GOT3 (cell line): ENCODE data around the gene FAM83C.

Experiments used
- DNase-seq: peaks from one replicate; lab custom pipeline; 2025; ENCODE audit warnings: mixed read lengths; lab: John Stamatoyannopoulos, UW

Gene FAM83C

DNA sequence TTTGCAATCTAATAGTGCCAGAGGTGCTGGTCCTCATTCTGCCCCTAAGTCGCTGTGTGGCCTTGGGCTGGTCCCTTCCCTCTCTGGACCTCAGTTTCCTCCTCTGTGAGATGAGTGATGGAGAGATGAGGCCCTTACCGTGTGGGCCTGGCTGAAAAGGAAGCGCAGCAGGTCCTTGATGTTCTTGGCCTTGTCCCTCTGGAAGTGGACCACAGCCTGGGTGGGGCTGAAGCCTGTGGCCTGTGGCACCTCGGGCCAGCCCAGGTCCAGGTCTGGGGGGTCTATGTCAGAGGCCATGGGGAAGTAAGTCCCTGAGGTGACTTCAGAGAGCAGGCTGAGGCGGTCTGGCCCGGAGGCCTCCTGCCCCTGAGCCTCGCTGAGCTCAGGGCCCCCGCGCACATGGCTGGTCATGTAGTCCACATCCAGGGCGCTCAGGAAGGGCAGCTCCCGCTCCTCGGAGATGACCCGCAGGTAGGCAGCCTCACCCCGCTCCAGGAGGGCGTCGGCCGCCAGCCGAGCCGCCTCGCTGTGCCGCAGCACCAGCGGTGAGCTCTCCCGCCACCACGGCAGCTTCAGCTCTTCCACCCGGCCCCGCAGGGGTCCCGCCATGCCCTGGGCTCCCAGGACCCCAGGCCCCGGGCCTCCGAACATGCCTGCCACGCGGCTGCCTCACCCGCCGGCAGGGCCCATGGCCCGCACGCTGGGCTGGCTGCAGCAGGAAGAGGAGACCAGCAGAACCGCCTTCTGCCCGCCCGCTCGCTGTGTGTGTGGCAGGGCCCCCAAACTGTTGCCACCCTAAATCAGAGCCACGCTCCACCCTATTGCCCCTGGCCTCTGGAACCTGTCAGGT lies at the start of gene FAM83C:
TSS of gene FAM83C (minus strand) at position 772 of the 850 bp plus-strand sequence. CDS start at position 651, 121 bp downstream.
- DNase-seq, result no peak

DNA sequence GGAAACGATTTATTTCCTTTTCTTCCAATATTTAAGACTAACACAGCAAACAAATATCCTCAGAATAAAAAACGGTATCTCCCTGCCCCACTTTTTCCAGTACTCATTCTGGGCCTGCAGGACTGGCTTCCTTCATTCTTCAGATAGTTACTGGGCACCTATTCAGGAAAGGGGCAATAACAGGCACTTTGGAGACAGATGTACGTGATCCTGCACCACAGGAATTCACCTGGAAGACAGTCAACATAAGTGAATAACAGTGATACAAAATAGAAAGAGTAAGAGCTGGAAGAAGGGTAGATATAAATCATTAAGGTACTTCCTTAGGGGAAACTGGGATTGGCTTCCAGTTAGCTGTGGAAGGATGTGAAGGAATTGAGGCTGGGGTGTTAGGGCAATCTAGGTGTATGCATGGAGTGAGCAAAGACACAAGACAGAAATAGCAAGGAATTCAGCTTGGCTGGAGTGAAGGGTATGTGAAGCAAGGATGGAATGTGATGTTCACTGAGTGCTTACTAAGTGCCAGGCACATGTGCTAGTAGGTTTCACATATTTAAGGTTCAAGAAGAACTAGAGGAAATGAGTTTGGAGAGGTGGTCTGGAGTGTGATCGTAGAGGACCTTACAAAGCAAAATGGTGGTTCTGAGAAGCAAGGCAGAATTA lies 49.3 kb upstream of the FAM83C start:
- DNase-seq, result no peak

DNA sequence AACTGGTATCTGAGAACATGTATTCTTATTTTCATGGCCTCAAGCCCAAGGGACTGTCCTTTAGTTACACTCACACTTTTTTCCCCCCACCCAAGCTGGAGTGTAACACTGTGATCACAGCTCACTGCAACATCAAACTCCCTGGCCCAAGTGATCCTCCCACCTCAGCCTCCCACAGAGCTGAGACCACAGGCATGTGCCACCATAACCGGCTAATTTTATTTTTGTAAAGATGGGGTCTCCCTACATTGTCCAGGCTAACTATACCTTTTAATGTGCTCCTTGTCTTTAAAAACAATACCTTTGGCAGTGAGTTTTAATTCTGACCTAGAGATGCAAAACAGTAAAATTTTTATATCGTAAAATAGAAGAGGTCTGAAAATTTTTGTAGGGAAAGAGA lies 48.2 kb upstream of the FAM83C start:
- DNase-seq, result no peak

DNA sequence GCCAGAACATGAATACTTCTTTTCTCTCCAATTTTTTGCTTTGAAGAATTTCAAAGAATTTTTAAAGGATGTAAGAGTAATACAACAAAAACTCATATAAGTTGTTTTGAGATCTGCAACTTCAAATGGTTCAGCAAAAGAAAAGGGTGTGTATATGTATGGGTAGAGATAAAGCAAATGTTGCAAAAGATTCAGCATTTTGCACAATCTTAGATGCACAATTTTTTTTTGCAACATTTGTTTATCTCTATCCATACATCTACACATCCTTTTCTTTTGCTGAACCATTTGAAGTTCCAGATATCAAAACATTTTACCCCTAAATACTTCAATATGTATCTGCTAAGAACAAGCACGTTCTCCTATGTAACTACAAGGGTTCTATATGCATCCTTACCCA lies 47.4 kb upstream of the FAM83C start:
- DNase-seq, result no peak

DNA sequence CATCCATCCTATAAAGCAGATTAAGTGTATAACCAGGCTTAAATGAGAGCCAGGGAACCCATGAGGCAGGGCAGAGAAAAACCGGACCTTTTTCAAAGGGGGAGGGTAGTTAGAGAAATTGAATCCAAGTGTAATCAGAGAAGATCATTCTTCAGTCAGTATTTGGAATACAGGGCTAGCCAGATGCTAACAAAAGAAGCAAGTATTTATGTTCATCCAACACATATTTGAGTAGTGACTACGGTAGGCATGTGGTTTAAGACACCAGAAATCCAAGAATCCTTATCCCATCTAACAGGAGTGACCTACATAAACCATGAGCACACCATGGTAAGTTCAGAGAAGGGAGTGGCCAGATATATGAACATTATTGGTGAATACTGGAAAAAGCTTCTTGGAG lies 46.8 kb upstream of the FAM83C start:
- no peak for DNase-seq

DNA sequence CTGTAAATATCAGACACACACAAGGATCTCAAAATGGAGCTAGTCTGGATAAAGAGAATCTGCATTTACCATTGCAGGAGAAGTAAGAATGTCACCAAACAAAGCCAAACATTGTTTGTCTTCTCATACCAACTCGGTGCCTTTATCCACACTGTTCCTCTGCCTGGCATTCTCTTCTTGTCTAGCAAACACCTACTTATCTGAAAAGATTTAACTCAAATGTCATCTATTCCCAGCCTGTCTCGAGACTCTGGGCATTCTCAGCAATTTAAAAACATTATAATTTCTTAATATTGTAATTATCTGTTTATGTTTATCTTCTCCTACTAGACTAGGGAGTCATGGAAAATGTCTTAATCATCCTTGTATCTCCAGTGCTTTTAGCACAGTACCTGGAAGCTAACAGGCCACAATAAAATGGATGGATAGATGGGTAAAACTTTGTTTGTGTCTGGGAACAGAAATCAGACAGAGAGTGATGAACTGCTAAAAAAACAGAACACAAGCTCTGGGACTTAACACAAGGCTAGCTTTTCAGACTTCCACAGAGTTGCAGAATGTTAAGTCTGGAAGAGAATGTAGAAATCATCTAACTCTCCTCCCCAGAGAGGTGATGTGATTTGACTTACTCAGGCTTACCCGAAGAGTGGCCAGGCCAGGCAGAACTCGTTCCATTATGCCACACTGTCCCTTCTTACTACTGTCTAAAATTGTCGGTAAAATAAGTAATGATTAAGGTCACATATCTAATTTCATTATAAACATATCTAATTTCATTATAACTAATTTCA lies 42.3 kb upstream of the FAM83C start:
- no peak for DNase-seq

DNA sequence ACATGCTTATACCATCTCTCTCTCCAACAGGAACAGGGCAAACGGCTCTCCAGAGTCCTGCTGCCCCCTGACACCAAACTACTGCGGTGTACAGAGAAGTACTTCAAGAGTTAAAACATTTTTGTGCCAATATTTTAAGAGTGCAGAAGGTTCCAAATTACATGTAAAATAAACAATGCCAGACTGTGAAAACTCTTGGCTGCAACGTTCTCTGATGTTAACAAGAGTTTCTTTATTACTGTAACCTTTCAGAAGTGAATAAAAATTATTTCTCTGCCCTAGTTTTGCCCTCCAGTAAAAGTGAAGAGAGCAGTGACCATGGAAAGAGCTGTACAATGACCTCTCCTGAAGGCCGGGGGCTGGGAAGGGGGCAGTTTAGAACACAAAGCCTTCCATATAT lies 41.4 kb upstream of the FAM83C start:
- DNase-seq, result no peak

DNA sequence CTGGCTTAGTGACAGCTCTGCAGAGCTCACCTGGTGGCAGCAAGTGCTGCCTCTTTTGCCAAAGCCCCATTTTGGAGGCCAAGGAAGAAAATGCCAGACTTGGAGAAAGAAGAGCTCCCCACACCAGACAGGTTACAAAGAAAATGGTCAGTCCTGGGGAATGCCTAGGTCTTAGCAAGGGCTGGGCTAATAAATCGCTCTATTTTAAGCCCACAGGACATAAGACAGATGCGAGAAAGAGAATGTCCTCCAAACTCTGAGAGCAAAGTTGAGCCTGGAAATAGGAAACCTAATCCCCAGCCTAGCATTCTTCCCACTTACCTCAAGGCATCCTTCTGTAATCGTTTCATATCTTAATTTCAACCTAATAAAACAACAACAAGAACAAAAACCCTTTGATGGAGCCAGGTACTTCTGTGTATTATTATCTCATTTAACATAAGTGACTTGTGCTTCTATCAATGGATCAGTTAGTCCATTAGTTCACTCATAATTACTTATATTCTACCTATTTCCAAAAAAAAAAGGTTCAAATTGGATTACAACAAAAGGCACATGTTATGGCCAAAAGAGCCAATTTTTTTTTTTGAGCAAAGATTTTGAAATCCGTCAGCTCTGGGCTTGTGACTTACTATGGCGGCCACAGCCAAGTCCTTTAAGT lies 40.4 kb upstream of the FAM83C start:
- DNase-seq, result no peak

DNA sequence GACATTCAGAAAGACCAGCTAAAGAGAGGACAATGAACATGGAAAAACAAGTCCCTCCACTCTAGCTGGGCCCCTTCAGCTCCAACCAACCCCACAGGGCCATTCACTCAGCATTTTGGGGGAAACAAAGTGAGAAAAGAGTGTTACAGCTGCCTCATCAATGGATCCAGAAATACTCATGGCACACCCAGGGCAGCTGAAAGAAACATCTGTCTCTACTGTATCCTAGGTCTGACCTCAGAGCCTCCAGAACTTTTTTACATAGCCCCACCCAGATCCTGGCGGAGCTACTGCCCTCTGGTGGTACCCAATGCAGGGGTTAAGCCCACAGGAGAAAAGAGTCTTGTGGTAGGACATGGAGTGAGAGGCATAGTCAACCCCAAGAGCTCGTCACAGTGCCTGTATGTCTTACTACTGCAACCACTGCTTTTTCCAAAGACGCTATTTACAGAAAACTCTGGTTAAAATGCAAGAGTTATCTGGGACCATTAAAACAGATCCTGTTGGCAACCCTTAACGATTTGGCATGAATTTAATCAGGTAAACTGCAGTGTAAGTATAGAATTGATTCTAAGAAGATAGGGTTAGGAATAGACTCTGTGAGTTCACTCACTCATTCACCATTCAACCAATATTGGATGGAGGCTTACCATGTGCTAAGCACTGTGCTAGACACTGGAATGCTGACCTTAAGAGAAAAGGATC lies 37.4 kb upstream of the FAM83C start:
- no peak for DNase-seq

DNA sequence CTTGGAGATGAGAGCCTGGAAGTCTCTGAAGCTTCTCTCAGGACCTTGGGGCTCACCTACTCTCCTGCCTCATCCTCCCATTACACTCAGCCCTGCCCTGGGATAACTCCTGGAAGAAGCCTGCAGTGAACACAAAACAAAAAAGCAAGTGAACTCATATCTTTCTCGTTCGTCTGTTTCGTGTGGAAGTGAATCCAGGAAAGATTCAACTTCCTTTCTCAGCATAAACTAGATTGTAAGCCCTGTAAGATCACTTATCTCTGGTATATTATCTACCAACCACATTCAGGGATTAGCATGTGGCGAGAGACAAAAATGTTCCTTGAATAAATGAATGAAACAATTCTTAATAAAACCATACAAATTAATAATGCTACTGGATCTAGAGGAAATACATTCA lies 36.5 kb upstream of the FAM83C start:
- DNase-seq, result no peak

DNA sequence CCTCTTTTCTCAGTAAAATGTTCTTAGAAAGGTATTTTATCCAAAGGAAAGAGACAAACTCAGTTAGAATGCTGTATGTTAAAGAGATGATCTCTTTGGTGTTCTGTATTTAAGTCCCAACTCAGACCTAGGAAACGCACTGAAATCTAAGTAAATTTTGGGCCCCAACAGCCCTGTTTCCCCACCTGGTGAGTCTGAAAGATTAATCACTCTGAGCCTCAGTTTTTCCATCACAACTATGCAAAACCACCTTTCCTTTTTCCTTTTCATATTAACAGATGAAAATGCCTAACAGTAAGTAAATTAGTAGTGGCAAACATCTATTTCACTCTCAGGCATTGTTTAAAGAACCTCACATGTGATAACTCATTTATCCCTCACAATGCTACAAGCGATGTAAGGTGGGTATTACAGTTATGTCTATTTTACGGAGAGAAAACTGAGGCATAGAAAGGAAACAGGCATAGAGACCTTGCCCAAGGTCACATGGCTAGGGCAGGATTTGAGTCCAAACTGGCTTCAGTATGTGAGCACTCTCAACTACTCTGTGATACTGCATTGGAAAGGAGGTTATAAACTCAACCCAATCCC lies 36.0 kb upstream of the FAM83C start:
- no peak for DNase-seq

DNA sequence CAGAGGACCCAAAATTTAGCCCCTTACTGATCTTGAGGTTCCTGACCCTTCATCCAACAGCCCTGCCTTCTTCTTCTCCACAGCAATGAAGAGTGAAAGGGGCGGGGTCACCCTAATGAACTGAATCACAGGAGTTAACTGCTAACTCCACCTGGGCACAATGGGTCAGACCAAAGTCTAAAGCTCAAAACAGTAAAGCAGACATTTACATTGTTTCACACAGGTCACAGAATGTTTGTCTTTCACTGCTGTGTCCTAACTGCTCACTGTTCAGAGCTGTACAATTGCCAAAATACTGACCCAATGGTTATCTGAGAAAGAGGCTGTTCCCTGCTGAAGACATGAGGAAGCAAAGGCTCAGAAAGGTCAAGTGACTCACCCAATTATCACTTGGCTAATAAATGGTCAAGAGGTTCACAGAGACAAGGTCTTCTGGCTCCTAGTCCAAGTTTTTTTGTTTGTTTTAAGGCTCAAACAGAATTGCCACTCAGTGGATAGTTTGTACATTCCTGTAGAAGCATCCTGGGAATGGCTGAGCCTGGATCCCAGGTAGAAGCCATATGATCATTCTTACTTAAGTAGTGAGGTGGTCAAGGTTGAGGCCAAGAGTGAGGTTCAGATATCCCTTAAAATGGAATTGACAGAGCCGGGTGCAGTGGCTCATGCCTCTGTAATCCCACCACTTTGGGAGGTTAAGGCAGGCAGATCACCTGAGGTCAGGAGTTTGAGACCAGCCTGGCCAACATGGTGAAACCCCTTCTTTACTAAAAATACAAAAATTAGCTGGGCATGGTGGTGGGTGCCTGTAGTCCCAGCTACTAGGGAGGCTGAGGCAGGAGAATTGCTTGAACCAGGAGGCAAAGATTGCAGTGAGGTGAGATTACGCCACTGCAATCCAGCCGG lies 35.1 kb upstream of the FAM83C start:
- DNase-seq, result no peak

DNA sequence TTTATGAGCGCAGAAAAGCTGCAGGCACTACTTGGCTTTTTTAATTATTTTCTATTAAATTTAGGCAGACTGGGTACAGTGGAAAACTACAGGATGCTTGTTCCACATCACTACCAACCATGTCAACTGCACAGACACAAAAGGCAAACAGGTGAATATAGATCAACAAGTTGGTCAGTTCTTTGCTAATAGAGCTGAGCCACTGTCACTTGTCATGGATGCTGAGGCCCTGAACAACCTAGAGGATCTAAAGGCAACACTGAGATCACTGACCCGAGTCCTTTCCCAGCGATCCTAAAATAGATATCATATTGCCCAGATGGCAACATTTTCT lies 34.5 kb upstream of the FAM83C start:
- no peak for DNase-seq

DNA sequence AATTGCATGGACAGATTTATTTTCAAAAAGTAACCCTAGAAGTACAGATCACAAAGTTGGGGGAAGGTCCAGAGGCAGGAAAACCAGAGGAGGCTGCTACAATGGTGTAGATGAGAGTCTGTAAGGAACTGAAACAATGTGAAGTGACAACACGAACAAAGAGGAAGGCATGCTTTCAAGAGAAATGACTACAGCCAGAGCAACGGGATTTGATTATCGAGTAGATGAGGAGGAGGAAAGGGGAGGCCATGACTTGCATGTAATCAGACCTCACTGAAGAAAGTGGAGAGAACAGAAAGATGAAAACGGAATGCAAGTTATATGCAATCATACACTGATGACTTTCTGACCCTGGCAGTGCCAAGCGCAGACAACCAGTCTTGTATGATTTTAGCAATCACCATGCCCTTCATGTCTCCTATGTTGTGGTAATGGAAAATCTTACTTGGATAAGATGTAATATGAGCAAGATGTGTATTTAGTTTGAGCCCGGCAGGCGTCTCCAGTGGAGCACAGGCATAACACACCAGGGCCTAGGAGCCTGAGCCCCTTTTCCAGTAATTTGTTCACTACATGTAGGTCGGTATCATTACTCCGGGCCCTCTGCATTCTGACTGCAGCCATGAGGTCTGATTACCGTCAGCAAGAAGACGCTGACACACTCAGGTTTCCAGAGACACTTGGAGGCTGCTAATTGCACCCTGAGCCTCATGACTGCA lies 34.0 kb upstream of the FAM83C start:
- DNase-seq, result no peak

DNA sequence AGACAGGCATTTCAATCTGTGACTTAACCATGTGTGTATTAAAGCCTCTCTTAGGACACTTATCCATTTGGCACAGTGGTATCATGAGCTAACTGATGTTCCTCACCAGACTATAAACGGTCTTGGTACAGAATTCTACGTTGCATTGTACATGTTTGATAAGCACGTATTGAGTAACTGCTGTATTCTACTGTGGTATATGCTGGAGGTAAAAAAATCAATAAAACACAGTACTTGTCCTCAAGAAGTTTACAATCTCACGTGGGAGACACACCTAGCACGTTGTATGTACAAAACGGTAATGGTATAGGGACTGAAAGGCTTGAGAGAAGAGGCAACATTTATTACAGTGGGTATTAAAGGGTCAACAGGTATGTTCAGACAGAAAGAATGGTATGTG lies 33.2 kb upstream of the FAM83C start:
- no peak for DNase-seq

DNA sequence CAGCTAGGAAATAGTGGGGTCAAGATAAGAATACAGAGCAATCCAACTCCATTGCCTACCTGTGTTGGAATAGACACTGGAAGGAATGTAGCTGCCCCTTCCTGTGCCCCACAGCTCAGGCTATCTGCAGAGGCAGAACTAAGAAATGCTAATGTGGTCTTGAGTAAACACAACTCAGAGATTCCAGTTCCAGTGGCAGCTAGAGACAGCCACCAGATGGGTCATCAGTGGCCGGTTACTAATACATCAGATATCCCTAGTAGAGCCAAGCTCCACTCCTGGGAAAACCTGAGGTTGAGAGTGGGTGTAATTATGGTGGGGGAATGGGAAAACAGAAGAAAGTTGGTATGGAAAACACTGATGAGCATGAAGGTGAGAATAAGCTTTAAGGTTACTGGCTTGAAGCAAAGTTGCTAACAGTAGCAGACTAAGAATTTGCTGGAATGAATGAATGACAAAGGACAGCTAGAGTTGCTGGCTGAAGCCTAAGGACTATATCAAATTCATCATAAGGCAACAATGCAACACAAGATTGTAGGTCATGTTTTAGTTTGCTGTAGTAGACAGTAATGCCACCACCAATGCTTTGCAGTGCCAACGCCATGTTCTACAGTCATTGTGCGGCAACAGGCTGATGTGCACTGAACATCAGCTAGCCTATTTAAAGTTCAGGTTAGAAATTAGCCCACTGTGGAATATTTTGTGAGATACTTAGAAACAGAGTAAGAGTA lies 28.3 kb upstream of the FAM83C start:
- DNase-seq, result no peak

DNA sequence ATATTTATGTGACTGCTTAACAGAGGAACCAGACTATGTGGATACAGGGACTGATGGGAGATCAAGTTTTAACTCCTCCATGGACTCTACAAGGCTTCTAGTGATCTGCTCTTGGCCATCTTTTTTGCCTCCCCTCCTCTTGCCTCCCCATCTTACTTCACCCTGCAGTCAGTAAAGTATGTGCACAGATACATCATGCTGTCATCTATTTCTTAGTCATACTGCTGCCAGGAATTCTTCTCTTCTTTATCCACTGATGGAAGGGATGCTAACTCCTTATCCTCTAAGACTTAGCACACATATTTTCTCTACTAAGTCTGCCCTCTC lies 27.6 kb upstream of the FAM83C start:
- no peak for DNase-seq

DNA sequence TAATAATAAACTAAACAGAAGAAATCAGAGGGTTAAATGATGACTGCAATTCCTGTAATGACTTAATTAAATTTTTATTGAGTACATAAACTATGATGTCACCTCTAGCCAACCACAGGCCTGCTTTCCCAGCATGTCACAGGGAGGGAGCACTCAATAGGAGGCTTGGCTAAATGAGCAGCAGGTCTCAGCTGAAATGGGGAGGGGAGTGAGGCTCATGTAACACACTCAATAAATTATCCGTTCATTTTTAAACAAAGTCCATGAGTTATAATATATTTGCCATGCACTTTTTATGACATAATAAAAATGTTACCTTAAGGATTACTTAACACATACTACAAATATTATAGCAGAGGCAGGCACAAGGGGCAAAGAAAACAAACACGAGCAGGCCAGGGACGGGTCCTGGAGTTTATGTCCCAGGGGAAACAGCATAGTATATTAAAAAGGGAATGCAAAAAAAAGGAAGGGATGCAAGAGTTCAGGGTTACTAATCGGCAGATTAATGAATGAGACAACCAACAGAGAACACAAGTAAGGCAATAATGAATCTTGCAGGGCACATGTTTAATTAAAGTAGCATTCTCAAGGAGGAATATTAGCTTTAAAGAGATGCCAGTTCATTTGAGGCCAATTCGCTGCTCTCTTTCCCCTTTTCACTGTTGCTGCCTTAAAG lies 27.1 kb upstream of the FAM83C start:
- DNase-seq, result no peak
